ENCODE data around the gene MACROD2. TPM values are rescaled to one million over a fixed set of nuclear protein-coding genes. Genes with fewer than 3 reads are reported as not detected.
A peak's percentile ranks its signal among the peaks of the same experiment; 100 is the strongest.

The MACROD2 gene
- polyA plus RNA-seq, 1 donor (not counting 4 experiments of a cell fraction or from before 2014, with no cell fraction given), result 0.71 TPM

- no peaks in the 10 kb centered on the region for H4K20me1 ChIP-seq (ENCODE audit: control insufficient read depth, extremely low read depth, insufficient read depth, low read length)
- no peaks in the 10 kb centered on the region for H3K79me2 ChIP-seq (ENCODE audit: control insufficient read depth, insufficient read depth, low read length)
- FAIRE-seq, result peak; percentile 39
- no peaks in the 10 kb centered on the region for H3K36me3 ChIP-seq (ENCODE audit: control insufficient read depth in 2 of 2, extremely low read depth in 1 of 2, insufficient read depth in 2 of 2, low read length in 2 of 2)
- no peak for TF ChIP-seq CTCF (optimal IDR thresholded peaks at IDR 0.05 in 1 of 3, IDR thresholded peaks at IDR 0.05 in 1 of 3, conservative IDR thresholded peaks at IDR 0.05 in 1 of 3; ENCODE audit: extremely low read depth in 1 of 3, insufficient read depth in 2 of 3, low read length in 3 of 3)
- no peak for TF ChIP-seq EZH2 (IDR thresholded peaks at IDR 0.05; ENCODE audit: low read length)
- DNase-seq (ENCODE audit: low read depth, low spot score), result no peak
- H3K27me3 ChIP-seq (ENCODE audit: control insufficient read depth, extremely low read depth, insufficient read depth, low read length), result no peaks in the 10 kb centered on the region
- no peaks in the 10 kb centered on the region for H3K4me1 ChIP-seq (ENCODE audit: control insufficient read depth, extremely low read depth, insufficient read depth, low read length)
- H2AFZ ChIP-seq (ENCODE audit: control insufficient read depth, low read length), result no peak overlapping the region
- no peak overlapping the region for H3K9ac ChIP-seq (ENCODE audit: control insufficient read depth, extremely low read depth, insufficient read depth, low read length)
- H3K27ac ChIP-seq (ENCODE audit: control insufficient read depth, insufficient read depth, low read length), result no peak overlapping the region
- dilution Hi-C loops (cut with MboI; ENCODE audit: extremely low pct_ligation_motif_present, low sequenced_read_pairs), result no loop called here
- no peaks in the 10 kb centered on the region for H3K9me1 ChIP-seq (ENCODE audit: control insufficient read depth, extremely low read depth, insufficient read depth, low read length)
- H3K4me3 ChIP-seq (ENCODE audit: control insufficient read depth in 2 of 3, extremely low read depth in 1 of 3, insufficient read depth in 2 of 3, low read depth in 1 of 3, low read length in 3 of 3), result no peak overlapping the region
- H3K9me3 ChIP-seq (ENCODE audit: control insufficient read depth, low read depth, low read length), result no peaks in the 10 kb centered on the region
- H3K4me2 ChIP-seq (ENCODE audit: control insufficient read depth, extremely low read depth, insufficient read depth, low read depth, low read length), result no peak overlapping the region
These were observed 795.7 kb downstream of the MACROD2 start for GRCh38 chr20:14790771-14791620.

- Histone ChIP-seq H3K79me2 (ENCODE audit: control insufficient read depth, insufficient read depth, low read length) (no peaks in the 10 kb centered on the region), H3K4me3 (ENCODE audit: control insufficient read depth in 2 of 3, extremely low read depth in 1 of 3, insufficient read depth in 2 of 3, low read depth in 1 of 3, low read length in 3 of 3) (no peak overlapping the region), H3K4me1 (ENCODE audit: control insufficient read depth, extremely low read depth, insufficient read depth, low read length) (no peaks in the 10 kb centered on the region), H3K36me3 (ENCODE audit: control insufficient read depth in 2 of 2, extremely low read depth in 1 of 2, insufficient read depth in 2 of 2, low read length in 2 of 2) (no peaks in the 10 kb centered on the region), H3K27ac (ENCODE audit: control insufficient read depth, insufficient read depth, low read length) (no peak overlapping the region), H2AFZ (ENCODE audit: control insufficient read depth, low read length) (no peak overlapping the region), H3K9me3 (ENCODE audit: control insufficient read depth, low read depth, low read length) (no peaks in the 10 kb centered on the region), H3K4me2 (ENCODE audit: control insufficient read depth, extremely low read depth, insufficient read depth, low read depth, low read length) (no peak overlapping the region), H3K9me1 (ENCODE audit: control insufficient read depth, extremely low read depth, insufficient read depth, low read length) (no peaks in the 10 kb centered on the region), H3K27me3 (ENCODE audit: control insufficient read depth, extremely low read depth, insufficient read depth, low read length) (no peaks in the 10 kb centered on the region), H4K20me1 (ENCODE audit: control insufficient read depth, extremely low read depth, insufficient read depth, low read length) (no peaks in the 10 kb centered on the region), H3K9ac (ENCODE audit: control insufficient read depth, extremely low read depth, insufficient read depth, low read length) (no peak overlapping the region)
- dilution Hi-C loops (cut with MboI; ENCODE audit: extremely low pct_ligation_motif_present, low sequenced_read_pairs), result no loop called here
- DNase-seq (ENCODE audit: low read depth, low spot score) (no peak), FAIRE-seq (no peak)
- TF ChIP-seq EZH2 (IDR thresholded peaks at IDR 0.05; ENCODE audit: low read length) (no peak), CTCF (optimal IDR thresholded peaks at IDR 0.05 in 1 of 3, IDR thresholded peaks at IDR 0.05 in 1 of 3, conservative IDR thresholded peaks at IDR 0.05 in 1 of 3; ENCODE audit: extremely low read depth in 1 of 3, insufficient read depth in 2 of 3, low read length in 3 of 3) (no peak)
These were observed 797.6 kb downstream of the MACROD2 start for GRCh38 chr20:14792915-14793314.
